NCI-H1048 (cell line): Measurements from ENCODE around the gene OR2T33.
"Not testable (repeated sequence)": the region's sequence is repeated elsewhere in the genome, so short reads cannot be mapped to it uniquely, and the experiment has no call there.

Experiments used
- DNase-seq: peaks from one replicate; lab custom pipeline; 2025; lab: John Stamatoyannopoulos, UW

OR2T33 gene

GRCh38 chr1:248277876-248278275 is at the start of gene OR2T33:
OR2T33 (minus strand) TSS chr1:248277976; CDS start chr1:248273814, 4,162 bp downstream.
- no peak for DNase-seq

- DNase-seq: no peak
These were observed 46.7 kb upstream of the OR2T33 start, which contains the start of gene OR2M7 for GRCh38 chr1:248324468-248324867. OR2M7 (minus strand) TSS chr1:248324568; CDS start chr1:248324568, 0 bp downstream.

GRCh38 chr1:248316796-248317195 is 39.0 kb upstream of the OR2T33 start:
- DNase-seq: no peak

- DNase-seq: not testable (repeated sequence)
These were observed 29.0 kb upstream of the OR2T33 start for GRCh38 chr1:248306740-248307139.

GRCh38 chr1:248306103-248306502 is 28.3 kb upstream of the OR2T33 start:
- DNase-seq: no peak

- DNase-seq: not testable (repeated sequence)
These were observed 27.9 kb upstream of the OR2T33 start for GRCh38 chr1:248305672-248306071.

GRCh38 chr1:248303324-248303723 is 25.5 kb upstream of the OR2T33 start, which contains the start of gene OR2T12:
OR2T12 (minus strand) TSS chr1:248303424; CDS start chr1:248295578, 7,846 bp downstream.
- DNase-seq: no peak

GRCh38 chr1:248288391-248288790 is 10.6 kb upstream of the OR2T33 start:
- no peak for DNase-seq

- not testable (repeated sequence) for DNase-seq
These were observed 4.6 kb downstream of the OR2T33 start for GRCh38 chr1:248273225-248273624.

- DNase-seq: no peak
These were observed 9.6 kb downstream of the OR2T33 start for GRCh38 chr1:248268178-248268577.

GRCh38 chr1:248259309-248259708 is 18.5 kb downstream of the OR2T33 start:
- not testable (repeated sequence) for DNase-seq

- DNase-seq: peak; percentile 56
These were observed 34.6 kb downstream of the OR2T33 start for GRCh38 chr1:248243204-248243603.

GRCh38 chr1:248239478-248239877 is 38.3 kb downstream of the OR2T33 start:
- DNase-seq: no peak

- no peak for DNase-seq
These were observed 46.7 kb downstream of the OR2T33 start, which contains the start of gene OR2M4 for GRCh38 chr1:248231117-248231516. OR2M4 (plus strand) TSS chr1:248231417; CDS start chr1:248238929, 7,512 bp downstream.

GRCh38 chr1:248229360-248229908 is 48.3 kb downstream of the OR2T33 start:
- DNase-seq: no peak

GRCh38 chr1:248225537-248225936 is 52.2 kb downstream of the OR2T33 start:
- no peak for DNase-seq
